ENCODE results near the gene ACSF3.
A peak's percentile ranks its signal among the peaks of the same experiment; 100 is the strongest.

Gene ACSF3

DNA sequence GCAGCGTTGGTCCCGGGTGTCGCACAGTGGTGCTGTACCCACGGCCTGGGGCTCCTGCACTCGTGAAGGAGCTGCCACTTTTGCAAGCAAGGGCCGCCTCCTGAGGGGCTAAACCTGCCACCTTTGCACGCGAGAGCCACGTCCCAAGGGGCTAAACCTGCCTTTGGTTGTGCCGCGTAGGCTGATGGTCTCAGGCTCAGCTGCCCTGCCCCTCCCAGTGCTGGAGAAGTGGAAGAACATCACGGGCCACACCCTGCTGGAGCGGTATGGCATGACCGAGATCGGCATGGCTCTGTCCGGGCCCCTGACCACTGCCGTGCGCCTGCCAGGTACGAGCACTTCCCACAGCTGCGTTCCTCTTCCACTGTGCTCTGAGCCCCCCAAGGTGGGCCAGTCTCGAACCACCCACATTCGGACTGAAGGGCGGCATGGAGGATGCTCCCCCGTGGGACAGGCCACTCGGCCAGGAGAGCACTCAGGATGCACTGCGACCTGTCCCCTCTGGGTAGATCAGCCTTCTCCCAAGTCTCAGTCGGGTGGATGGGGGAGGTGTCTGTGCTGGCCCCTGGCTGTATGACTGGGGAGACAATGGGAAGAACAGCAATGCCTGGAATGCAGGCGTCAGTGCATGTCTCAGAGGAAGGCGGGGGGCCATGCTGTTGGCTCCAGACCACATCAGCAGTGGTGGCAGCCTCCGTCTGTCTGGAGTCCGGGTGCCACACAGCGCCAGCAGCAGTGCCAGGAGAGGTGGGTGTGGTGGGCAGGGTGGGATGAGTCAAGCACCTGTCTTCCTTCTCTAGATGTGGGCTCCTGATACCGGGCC, 20.7 kb downstream of the ACSF3 start:
- no peak for DNase-seq

- no peak for DNase-seq
Measured at GRCh38 chr16:89115216-89115861, 21.7 kb downstream of the ACSF3 start.

DNA sequence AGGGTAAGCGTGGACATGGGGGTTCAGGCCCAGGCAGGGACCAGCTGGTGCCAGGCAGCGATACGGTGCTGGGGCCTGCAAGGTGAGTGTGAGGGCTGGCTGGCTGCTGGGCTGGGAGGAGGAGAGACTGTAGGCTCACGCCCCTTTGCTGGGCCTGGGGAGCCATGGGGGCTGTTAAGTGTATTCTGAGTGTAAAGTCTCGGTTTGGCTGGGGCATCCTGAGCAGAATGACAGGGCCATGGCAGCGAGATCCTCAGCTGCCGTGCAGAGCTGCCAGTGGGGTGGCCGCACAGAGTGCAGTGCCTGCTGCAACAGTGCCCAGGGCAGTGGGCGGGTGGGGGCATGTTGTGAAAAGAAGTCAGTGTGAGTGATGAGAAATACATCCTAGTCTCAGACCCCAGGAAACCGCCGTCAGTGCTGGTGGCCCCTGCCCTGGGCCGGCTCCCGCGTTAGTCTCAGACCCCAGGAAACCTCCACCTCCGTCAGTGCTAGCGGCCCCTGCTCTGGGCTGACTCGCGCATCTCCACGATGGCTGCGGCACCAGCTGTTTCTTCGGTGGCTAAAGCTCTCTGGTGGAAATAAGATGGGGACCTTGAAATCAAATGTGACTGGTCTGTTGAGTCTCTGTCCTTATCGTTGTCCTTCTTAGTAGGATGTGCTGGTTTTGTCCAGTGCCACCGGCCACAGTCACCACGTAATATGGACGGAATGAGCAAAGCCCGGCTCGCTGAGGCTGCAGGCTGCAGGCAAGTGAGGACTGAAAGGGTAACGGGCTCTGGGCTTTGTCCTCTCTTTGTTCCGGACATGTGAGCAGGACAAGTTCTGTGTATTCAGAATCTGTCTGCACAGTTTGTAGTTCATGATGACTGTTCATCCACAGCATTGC, 22.9 kb downstream of the ACSF3 start:
- DNase-seq, result no peak

DNA sequence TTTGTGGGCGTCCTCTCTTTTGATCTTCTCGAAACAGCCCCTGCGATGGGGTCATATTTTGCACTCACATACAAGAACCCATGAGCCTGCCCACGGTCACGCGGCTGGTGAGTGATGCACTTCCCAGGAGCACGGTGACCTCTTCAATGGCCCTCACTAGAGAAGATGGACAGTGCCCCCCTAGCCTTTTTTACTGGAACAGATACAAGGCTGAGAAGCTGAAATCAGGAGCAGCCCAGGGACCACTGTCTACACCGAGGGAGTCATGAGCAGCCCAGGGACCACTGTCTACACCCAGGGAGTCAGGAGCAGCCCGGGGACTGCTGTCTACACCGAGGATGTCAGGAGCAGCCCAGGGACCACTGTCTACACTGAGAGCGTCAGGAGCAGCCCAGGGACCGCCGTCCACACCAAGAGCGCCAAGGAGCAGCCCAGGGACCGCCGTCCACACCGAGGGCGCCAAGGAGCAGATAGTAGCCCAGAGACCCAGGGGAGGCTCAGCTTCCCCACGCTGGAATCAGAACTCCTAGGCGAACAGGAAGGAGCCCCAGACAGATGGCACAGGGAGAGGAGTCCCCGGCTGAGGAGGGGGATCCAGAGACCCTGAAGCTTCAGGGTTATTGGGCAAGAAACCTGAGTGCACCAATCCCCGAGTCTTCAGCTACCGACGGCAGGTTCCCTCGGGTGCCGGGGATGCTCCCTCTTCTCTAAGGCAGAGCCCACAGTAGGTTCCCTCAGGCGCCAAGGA, 23.7 kb downstream of the ACSF3 start:
- DNase-seq, result no peak

DNA sequence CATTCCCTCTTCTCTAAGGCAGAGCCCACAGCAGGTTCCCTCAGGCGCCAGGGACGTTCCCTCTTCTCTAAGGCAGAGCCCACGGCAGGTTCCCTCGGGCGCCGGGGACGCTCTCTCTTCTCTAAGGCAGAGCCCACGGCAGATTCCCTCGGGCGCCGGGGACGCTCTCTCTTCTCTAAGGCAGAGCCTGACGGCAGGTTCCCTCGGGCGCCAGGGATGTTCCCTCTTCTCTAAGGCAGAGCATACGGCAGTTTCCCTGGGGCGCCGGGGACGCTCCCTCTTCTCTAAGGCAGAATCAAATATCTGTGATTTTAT, 24.3 kb downstream of the ACSF3 start:
- DNase-seq, result no peak

DNA sequence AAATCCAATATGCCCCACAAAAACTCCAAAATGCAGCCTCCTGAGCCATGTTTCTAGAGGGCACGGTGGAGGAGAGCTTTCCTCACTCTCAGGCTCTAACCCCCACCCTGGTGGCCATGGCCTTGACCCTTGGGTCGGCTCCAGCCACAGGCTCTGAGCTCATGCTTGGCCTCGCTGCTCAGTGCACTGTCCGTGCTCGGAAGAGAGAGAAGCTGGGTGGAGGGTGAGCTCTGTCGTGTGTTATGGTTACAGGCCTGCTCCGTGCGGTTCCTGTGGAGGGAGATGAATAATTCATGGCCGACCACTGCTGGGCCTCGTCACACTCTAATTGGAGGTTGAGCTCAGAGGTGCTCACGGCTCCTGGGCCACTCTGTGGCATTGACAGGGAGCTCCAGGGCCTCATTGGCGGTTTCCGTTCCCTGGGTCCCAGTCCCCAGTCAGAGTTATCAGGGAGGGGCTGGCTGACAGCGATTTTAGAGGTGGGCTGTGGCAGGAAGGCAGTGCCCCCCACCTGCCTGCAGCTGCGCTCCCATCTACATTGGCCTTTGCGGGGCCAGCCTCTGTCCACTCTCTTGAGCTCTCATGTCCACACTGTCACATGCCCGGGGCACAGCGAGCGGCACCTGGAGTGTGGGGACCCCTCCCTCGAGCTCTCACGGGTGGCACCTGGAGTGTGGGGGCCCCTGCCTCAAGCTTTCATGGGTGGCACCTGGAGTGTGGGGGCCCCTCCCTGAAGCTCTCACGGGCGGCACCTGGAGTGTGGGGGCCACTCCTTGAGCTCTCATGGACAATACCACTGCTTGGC, 24.9 kb downstream of the ACSF3 start:
- DNase-seq, result no peak

DNA sequence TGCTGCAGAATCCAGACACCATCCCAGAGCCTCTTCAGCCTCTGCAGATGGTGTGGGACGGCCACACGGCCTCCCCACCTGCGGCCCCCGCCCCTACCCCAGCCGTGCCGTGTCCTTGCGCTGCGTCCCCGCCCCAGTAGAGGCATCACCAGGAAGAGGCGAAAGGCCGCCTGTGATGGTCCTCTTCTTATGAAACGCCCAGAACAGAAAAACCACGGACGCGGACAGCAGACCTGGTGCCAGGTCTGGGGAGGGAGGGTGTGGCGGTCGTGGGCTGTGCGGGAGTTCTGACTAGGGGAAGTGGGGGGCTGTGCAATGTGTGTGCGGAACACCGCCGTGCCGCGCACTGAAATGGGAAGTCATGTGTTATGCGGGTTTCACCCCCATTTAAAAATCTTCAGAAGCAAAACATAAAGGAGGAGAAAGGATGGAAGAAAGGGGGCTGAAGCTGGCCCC, 25.5 kb downstream of the ACSF3 start:
- DNase-seq, result no peak

DNA sequence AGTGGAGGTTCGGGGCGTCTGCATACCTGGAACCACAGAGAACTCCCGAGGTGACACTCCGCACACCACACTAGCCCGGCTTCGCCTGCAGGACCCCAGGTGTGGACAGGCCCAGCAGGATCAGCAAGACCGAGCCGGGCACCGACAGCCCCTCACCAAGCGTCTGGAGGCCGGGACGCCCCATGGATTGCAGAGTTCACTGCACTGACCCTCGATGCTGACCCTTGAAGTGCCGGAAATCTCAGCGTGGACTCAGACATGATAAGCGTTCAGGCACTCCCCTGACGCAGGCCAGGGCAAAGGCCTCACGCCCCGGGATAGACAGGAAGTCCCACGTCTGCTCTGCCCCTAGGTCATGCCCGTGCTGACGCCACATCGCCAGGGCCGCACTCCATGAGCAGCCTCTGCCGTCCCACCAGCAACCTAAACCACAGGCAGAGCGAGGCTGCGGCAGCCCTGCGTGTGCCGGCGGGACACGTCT, 26.0 kb downstream of the ACSF3 start:
- DNase-seq, result no peak

GRCh38 chr16:89120281-89120680, 26.6 kb downstream of the ACSF3 start:
- no peak for DNase-seq

DNA sequence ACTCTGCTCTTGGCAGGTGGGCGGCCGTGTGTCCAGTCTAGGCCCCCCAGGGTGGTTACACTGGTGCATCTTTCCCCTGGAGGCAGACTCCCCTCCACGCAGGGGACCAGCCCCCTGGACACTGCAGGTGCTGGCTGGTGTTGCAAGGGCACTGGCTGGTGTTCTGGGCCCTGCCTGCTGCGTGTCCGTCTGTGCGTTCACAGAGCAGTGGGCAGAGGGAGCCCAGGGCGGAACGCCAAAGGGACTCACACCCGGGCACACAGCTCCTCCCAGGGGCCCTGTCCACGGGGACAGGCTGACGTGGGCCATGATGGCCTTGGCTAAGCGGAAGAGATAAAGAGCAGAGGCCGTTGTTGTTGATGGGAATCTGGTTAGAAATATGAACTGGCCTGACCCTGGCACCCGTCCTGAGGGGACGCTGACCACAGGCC, 27.3 kb downstream of the ACSF3 start:
- no peak for DNase-seq

DNA sequence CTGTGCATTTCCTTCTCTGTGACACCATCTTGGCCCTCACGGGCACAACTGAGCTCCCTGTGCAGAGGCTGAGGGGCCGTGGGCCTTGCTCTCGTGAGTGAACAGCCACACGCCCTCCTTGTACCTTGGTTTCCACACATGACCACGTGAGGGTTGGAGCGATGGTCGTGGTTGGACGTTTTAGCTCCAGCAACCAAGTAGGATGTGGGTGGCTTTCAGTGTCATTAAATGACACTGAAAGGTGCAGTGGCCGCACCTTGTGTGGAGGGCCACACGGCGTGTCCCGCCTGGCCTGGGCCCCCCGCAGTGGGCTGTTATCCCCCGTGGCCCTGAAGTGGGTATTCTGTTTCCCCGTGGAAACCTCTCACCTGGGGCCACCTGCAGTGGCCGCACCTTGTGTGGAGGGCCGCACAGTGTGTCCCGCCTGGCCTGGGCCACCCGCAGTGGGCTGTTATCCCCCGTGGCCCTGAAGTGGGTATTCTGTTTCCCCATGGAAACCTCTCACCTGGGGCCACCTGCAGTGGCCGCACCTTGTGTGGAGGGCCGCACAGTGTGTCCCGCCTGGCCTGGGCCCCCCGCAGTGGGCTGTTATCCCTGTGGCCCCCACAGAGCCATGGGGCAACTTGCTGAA, 28.2 kb downstream of the ACSF3 start:
- DNase-seq, result no peak

- DNase-seq, result peak; percentile 8
Measured at GRCh38 chr16:89122322-89122851, 28.7 kb downstream of the ACSF3 start.

DNA sequence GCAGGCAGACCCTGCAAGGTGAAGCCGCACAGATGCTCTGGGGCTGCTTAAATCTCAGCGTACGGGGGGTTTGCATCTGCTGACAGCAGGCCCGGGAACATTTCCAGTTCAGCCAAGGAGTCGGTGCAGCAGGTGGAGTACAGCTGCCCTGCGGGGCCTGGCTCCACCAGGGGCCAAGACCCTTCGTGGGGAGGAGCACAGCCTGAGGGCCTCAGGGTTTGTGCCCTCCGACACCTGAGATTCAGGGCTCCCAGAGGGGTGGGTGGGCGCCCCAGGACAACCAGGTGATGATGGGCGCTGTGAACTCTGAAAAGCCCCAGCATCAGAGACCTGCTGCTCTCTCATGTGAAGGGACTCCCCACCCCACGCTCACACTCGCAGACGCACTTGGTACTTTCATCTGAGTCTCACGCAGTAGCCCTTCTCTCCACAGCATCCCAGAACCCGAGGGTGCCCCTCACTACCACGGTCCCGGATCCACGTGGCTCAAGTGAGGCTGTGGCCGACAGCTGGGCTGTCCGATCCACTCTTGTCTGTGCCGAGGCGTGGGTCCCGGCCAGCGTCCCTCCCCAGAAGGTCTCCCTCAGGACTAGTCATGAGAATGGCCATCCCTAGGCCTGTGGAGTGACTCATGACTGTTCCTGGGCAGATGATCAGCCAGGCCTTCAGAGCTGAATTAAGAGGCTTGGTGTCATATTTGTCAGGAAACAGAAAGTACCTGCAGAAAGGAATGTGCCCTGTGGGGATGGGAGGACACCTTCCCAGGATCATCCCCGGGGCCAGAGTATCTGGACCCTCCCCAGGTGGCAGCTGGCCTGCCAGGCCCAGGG, 29.6 kb downstream of the ACSF3 start:
- no peak for DNase-seq

- no peak for DNase-seq
Measured at GRCh38 chr16:89123831-89124100, 30.1 kb downstream of the ACSF3 start.

GRCh38 chr16:89129378-89129777, 35.7 kb downstream of the ACSF3 start:
- DNase-seq, result no peak

- no peak for DNase-seq
Measured at GRCh38 chr16:89130448-89130847, 36.8 kb downstream of the ACSF3 start.

DNA sequence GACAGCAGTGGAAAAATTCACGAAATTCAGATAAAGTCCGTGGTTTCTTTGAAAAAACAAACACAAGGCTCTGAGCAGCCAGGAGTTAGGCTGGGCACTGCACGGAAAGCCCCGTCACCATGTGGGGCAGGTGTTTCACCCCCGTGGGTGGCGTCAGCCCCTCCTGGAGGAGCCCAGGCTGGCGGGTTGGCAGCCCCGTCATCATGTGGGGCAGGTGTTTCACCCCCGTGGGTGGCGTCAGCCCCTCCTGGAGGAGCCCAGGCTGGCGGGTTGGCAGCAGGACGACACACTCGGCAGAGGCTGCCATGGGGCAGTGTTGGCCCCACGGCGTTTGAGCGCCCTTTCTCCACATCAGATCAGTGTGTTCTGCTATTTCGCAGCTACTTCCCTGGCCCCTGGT, 38.1 kb downstream of the ACSF3 start:
- DNase-seq, result no peak

DNA sequence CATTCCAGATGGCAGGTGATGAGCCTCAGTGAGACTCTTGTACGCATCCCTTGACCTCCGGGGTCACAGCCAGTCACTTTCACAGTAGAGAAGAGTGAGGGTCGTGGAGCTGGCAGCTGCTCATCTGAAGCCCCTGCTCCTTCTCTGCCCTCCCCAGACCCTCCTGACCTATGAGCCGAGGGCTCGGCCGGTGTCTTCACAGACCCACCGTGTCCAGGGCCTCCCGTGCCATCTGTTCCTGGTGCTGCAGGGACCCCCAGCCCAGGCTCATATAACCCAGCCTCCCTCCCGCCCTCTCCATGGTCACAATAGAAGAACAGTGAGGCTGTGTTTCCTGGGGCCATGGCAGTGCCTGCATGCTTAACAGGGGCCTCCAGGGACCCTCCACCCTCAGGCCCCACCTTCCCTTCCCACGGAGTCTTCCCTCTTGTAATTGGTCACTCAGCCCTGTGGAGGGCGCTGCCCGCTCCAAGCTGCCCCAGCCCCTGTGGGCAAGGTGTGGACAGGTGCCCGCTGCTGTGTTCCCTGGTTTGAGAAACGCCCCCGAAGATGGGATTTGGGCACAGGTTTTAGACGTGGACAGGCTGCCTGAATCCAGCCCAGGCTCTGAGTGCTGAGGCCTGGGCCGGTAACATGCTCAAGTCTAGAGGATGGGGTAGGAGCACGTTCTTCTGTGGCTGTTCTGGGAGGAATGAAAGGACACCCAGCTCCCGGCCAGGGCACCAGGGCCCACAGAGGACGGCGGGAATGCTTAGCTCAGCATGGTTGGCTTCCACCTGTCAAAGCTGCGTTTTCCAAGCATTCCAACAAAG, 38.7 kb downstream of the ACSF3 start:
- DNase-seq, result no peak

DNA sequence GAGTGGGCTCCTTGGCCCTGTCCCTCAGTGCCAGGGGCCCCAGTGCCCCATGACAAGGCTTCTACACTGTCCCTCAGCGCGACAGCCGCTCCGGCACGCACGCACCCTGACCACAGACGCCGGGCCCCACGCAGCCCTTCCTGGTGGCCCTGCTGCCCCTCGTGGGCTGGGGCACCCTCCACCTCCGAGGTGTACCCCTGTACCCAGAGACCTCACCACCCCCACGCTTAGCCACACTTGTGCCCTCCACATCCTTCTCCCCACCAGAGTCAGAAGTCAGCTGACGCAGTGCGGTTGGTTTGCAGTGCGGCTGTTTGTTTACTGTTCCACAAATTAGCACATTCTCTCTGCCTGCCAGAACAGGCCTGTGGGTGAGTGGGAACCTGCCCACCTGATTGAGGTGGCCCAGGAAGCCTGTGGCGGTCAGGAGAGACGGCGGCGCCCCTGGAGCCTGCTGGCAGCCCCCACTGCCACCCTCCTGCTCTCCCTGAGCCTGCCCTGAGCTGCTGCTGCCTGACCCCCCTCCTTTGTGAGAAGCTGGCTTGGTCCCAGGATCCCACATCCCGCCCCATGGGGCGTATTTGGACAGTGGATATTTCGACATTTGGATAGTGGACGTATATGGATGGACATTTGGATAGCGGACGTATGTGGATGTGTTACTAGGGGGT, 39.9 kb downstream of the ACSF3 start:
- DNase-seq, result no peak

All from NCI-H526 treated with DMSO at 0.1 percent for 48 hours (cell line).